Heart left ventricle (tissue), 16 donors: ENCODE measurements around the gene DOCK7. TPM values are rescaled to one million over a fixed set of nuclear protein-coding genes. Genes with fewer than 3 reads are reported as not detected.

Source experiments
- ATAC-seq, 4 donors: fragments of 200-7000 bp; cut with Tn5 transposase; one replicate each; pipeline ENCODE4 v1.9.1; 2020 to 2022; ENCODE audit warnings: moderate library complexity in 4 of 4, mild to moderate bottlenecking in 3 of 4, moderate number of reproducible peaks in 1 of 4
- DNase-seq, 5 donors: peaks; one replicate each; pipeline ENCODE4 v3.0.0-alpha.2; 2020
- H3K27ac ChIP-seq, 12 donors: fragments of 200-600 bp; sonication (generic) in 4 of 12; one replicate each; pipeline versions ENCODE4 v1.5.0 to v1.8.0; 2016 to 2022; ENCODE audit warnings: mild to moderate bottlenecking in 2 of 12
- H3K27me3 ChIP-seq, 9 donors: fragments of 200-600 bp; sonication (generic) in 2 of 9; one replicate each; pipeline versions ENCODE4 v1.5.1 to v1.8.0; 2016 to 2022; ENCODE audit warnings: mild to moderate bottlenecking in 3 of 9
- H3K36me3 ChIP-seq, 9 donors: fragments of 200-600 bp; sonication (generic) in 2 of 9; one replicate each; pipeline versions ENCODE4 v1.5.0 to v1.8.0; 2018 to 2022; ENCODE audit warnings: mild to moderate bottlenecking in 2 of 9
- H3K4me1 ChIP-seq, 12 donors: fragments of 200-600 bp; sonication (generic) in 4 of 12; one replicate each; pipeline versions ENCODE4 v1.5.0 to v1.8.0; 2016 to 2022; ENCODE audit warnings: mild to moderate bottlenecking in 3 of 12
- H3K4me3 ChIP-seq, 12 donors: fragments of 200-600 bp; sonication (generic) in 4 of 12; one replicate each; pipeline versions ENCODE4 v1.5.0 to v1.8.0; 2017 to 2022; ENCODE audit warnings: mild to moderate bottlenecking in 9 of 12, moderate library complexity in 4 of 12
- H3K9me3 ChIP-seq, 12 donors: fragments of 200-600 bp; sonication (generic) in 4 of 12; one replicate each; pipeline versions ENCODE4 v1.5.0 to v1.8.0; 2016 to 2022; ENCODE audit warnings: mild to moderate bottlenecking in 1 of 12
- POLR2A ChIP-seq, 2 donors: fragments of 450-650 bp; IDR thresholded peaks; one replicate each; pipeline ENCODE4 v1.6.1; 2017; ENCODE audit warnings: antibody characterized with exemption in 2 of 2, mild to moderate bottlenecking in 2 of 2, moderate library complexity in 2 of 2
- WGBS, 4 donors: extraction: QIAGEN DNeasy Blood & Tissue Kit in 2 of 4; methylation state at CpG; one replicate each; pipeline versions ENCODE4 v1.1.5 to v1.1.7; 2013 to 2018; 5-methylcytosine and 5-hydroxymethylcytosine counted together
- intact Hi-C, 10 donors: fragments of 100-400 bp; cut with DNase I; formaldehyde crosslinking; loops; one replicate each; pipeline versions ENCODE4 v1.11.1 to v1.14.2; 2022
- polyA plus RNA-seq, 2 donors: library from polyadenylated mRNA; stranded (reverse); fragments of 200-250 nt; gene quantifications; one replicate each; pipeline ENCODE4 v1.2.3, GENCODE V29; 2013
- total RNA-seq, 9 donors: library from RNA; depleted of rRNA in 2 of 9; stranded (reverse); fragments of >200 nt in 2 of 9; fragmentation: NEBNext Ultra II Directional in 3 of 9; extraction: Animal tissue kit (Norgen Biotek cat#: 25700) in 3 of 9; gene quantifications; one replicate each; pipeline versions ENCODE4 v1.1.0 to v1.2.4, GENCODE V29; 2016 to 2023
- TF ChIP-seq, protein P1 (sequence below), 12 donors: fragments of 200-600 bp; sonication (generic) in 4 of 12; IDR thresholded peaks; one replicate each; pipeline versions ENCODE4 v1.5.0 to v1.8.0; 2018 to 2022; ENCODE audit warnings: antibody characterized with exemption in 12 of 12, mild to moderate bottlenecking in 5 of 12
- donor health status: ischemic (EF 13 %, LVEDD 7.1; RV severe dilation, severe dysfunction).
- donor health status: healthy with polysubstance abuse.
- donor health status: DM: no; HTN: yes; CAD: no.
- donor health status: DM: no; HTN: no; CAD: no.
- donor health status: ischemic (EF 25% LVEDD 6.9; RV normal size, moderate dysfunction).
- donor health status: ischemic (EF 25% LVEDD 5.7; RV mildly dilated, moderate dysfunction).
- donor health status: healthy.
- donor health status: DM: yes; HTN: yes; CAD: no.
- donor health status: ischemic (EF 35%, LVEDD 5.7; RV mildly dilated, moderate dysfunction).
- donor health status: nonischemic (EF 11% LVEDD 7.7; RV severe dilation, severe dysfunction).
- donor health status: DM: yes; HTN: yes; CAD: no.
- donor health status: PGD.
- donor health status: ischemic (EF 29% LVEDD 5.4; RV normal size, mild dysfunction).
- donor health status: nonischemic (EF 23%, LVEDD 6.1; RV moderate dilation, normal function).

The DOCK7 gene
- total and polyA plus RNA-seq, 11 donors = 2.9 to 26.7 (median 11.6) TPM

DNA sequence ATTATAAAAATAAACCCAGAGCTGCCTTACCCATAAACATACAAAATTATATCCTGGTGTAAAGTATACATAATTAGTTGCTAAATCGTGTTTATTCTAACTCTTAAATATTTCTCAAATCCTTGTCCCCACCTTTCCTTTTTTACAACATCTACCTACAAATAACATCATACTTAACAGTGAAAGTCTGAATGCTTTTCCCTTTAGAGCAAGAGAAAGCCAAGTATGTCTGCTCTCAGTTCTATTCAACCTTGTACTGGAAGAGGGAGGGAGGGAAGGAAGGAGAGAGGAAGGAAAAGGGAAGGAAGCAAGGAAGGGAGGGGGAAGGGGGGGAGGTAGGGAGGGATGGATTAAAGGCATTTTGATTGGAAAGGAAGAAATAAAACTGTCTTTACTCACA, 14.6 kb downstream of the DOCK7 start:
- Histone ChIP-seq H3K36me3 (no peaks in the 10 kb centered on the region), H3K9me3 (no peaks in the 10 kb centered on the region), H3K27me3 (no peaks in the 10 kb centered on the region), H3K4me1 (peaks cover 0 to 16% (median 1%) of the 10 kb centered on the region in 12 donors), H3K4me3 (no peak overlapping the region), H3K27ac (no peak overlapping the region)
- WGBS, 4 donors = 77 to 84% (median 82%) methylated on average over 1 of the region's 1 CpG
- intact Hi-C loops = no loop called here
- no peak for TF ChIP-seq POLR2A (IDR thresholded peaks at IDR 0.05)
- TF ChIP-seq, protein P1, sequence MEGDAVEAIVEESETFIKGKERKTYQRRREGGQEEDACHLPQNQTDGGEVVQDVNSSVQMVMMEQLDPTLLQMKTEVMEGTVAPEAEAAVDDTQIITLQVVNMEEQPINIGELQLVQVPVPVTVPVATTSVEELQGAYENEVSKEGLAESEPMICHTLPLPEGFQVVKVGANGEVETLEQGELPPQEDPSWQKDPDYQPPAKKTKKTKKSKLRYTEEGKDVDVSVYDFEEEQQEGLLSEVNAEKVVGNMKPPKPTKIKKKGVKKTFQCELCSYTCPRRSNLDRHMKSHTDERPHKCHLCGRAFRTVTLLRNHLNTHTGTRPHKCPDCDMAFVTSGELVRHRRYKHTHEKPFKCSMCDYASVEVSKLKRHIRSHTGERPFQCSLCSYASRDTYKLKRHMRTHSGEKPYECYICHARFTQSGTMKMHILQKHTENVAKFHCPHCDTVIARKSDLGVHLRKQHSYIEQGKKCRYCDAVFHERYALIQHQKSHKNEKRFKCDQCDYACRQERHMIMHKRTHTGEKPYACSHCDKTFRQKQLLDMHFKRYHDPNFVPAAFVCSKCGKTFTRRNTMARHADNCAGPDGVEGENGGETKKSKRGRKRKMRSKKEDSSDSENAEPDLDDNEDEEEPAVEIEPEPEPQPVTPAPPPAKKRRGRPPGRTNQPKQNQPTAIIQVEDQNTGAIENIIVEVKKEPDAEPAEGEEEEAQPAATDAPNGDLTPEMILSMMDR (IDR thresholded peaks at IDR 0.05) = no peak
- DNase-seq (no peak), ATAC-seq (no peak)

DNA sequence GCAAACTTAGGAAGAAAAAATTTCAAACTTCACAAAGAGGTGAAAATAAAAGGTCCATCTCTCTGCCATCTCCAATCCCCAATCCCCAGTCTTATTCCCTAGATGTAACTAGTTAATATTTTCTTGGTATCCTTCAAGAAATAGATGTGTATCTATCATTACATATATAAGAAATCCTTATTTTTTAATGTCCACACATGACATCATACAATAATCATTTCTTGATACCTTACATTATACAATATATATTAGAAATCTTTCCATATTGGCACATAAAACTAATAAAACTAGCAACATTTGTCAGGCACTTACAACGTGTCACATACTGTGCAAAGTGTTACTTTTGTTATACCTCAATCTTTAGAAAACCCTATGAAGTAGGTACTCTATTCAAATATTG, 16.2 kb downstream of the DOCK7 start:
- DNase-seq (no peak), ATAC-seq (no peak)
- TF ChIP-seq, protein P1 (IDR thresholded peaks at IDR 0.05) = no peak
- no peak for TF ChIP-seq POLR2A (IDR thresholded peaks at IDR 0.05)
- no peak overlapping the region for H3K4me3 ChIP-seq
- no peaks in the 10 kb centered on the region for H3K27me3 ChIP-seq
- no peak overlapping the region for H3K27ac ChIP-seq
- WGBS, 4 donors = 78 to 84% (median 81%) methylated on average over 1 of the region's 1 CpG
- intact Hi-C loops = no loop called here
- H3K9me3 ChIP-seq = no peaks in the 10 kb centered on the region
- peaks cover 0 to 13% (median 1%) of the 10 kb centered on the region in 12 donors for H3K4me1 ChIP-seq
- H3K36me3 ChIP-seq = no peaks in the 10 kb centered on the region

DNA sequence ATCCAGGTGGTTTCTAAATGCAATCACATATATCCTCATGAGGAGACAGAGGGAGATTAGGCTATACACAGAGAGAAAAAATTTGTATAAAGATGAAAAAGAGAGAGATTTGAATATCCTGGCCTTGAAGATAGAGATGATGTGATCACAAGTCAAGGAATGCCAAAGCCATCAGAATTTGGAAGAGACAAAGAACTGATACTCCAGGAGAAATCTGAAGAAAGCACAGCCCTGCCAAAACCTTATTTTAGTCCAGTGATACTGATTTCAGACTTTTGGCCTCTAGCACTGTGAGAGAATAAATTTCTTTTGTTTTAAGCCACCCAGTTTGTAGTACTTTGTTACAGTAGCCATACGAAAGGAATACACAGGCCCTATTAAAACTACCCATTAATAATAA, 33.4 kb downstream of the DOCK7 start:
- no peaks in the 10 kb centered on the region for H3K27me3 ChIP-seq
- intact Hi-C loops = loop anchor here in 1 of 10 donors (5.0 kb wide), 1 partner anchor 37 kb away; no protein-coding TSS in a partner anchor
- ATAC-seq = no peak
- no peak overlapping the region for H3K27ac ChIP-seq
- H3K36me3 ChIP-seq = peaks cover 0 to 19% (median 9%) of the 10 kb centered on the region in 9 donors
- no peak for TF ChIP-seq POLR2A (IDR thresholded peaks at IDR 0.05)
- TF ChIP-seq, protein P1 (IDR thresholded peaks at IDR 0.05) = no peak
- 68 to 87% (median 78%) methylated on average over 1 of the region's 1 CpG for WGBS, 4 donors
- H3K4me1 ChIP-seq = peaks cover 0 to 13% (median 0%) of the 10 kb centered on the region in 12 donors
- no peak overlapping the region for H3K4me3 ChIP-seq
- no peak for DNase-seq
- no peaks in the 10 kb centered on the region for H3K9me3 ChIP-seq

DNA sequence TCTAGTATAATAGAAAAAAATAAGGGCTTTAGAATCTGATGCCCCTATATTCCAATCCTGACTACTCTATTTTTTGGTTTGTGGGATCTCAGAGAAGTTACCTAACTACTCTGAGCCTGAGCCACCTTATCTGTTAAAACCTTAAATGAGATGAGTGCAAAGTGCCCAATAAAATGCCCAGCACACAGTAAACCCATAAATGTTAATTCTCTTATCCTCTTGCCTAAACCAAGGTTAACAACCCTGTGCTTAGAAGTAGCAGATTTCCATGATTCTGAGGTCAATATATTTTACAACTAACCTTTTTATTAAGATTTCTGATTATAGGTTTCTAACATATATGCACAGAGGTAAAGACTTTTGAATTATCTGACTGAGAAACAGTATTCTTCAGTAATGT, 35.8 kb downstream of the DOCK7 start:
- no peaks in the 10 kb centered on the region for H3K27me3 ChIP-seq
- H3K9me3 ChIP-seq = no peaks in the 10 kb centered on the region
- H3K4me1 ChIP-seq = peaks cover 0 to 13% (median 0%) of the 10 kb centered on the region in 12 donors
- intact Hi-C loops = no loop called here
- ATAC-seq (no peak), DNase-seq (no peak)
- no peak overlapping the region for H3K27ac ChIP-seq
- H3K36me3 ChIP-seq = peaks cover 0 to 26% (median 11%) of the 10 kb centered on the region in 9 donors
- H3K4me3 ChIP-seq = no peak overlapping the region
- TF ChIP-seq POLR2A (IDR thresholded peaks at IDR 0.05) = no peak
- TF ChIP-seq, protein P1 (IDR thresholded peaks at IDR 0.05) = no peak
